Measurements from ENCODE around the gene TBCB.

DNA sequence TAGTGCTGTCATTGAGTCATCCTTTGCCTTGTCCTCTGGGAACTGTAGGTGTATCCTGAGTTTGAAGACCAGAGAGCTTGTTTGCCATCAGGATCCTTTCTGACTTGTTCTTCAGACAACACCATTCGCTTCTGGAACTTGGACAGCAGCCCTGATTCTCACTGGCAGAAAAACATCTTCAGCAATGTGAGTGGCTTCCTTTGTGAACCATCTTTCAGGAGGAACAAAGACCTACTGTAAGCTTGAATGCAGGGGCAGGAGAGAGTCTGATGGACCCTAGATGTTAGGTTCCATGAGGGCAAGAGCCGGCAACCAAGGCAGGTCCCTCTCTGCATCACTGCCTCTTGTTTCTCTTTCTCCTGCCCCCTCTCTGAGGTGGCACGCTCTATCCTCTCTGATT is 33.9 kb upstream of the TBCB start:
- TF ChIP-seq, protein P1, sequence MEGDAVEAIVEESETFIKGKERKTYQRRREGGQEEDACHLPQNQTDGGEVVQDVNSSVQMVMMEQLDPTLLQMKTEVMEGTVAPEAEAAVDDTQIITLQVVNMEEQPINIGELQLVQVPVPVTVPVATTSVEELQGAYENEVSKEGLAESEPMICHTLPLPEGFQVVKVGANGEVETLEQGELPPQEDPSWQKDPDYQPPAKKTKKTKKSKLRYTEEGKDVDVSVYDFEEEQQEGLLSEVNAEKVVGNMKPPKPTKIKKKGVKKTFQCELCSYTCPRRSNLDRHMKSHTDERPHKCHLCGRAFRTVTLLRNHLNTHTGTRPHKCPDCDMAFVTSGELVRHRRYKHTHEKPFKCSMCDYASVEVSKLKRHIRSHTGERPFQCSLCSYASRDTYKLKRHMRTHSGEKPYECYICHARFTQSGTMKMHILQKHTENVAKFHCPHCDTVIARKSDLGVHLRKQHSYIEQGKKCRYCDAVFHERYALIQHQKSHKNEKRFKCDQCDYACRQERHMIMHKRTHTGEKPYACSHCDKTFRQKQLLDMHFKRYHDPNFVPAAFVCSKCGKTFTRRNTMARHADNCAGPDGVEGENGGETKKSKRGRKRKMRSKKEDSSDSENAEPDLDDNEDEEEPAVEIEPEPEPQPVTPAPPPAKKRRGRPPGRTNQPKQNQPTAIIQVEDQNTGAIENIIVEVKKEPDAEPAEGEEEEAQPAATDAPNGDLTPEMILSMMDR (IDR thresholded peaks at IDR 0.05), result no peak
- TF ChIP-seq ZFP36 (IDR thresholded peaks at IDR 0.05; ENCODE audit: borderline replicate concordance, partially characterized antibody) (no peak), POLR2A (IDR thresholded peaks at IDR 0.05; ENCODE audit: low read length) (no peak), HEYL (CRISPR knock-in tag; IDR thresholded peaks at IDR 0.05) (no peak), EP300 (IDR thresholded peaks at IDR 0.05) (no peak), SREBF2 (IDR thresholded peaks at IDR 0.05) (no peak), TP53 (CRISPR knock-in tag; IDR thresholded peaks at IDR 0.05) (no peak), HOXB5 (CRISPR knock-in tag; IDR thresholded peaks at IDR 0.05) (no peak), PHF8 (IDR thresholded peaks at IDR 0.05; ENCODE audit: borderline replicate concordance, low read depth) (no peak)
- TF ChIP-seq, protein P2, sequence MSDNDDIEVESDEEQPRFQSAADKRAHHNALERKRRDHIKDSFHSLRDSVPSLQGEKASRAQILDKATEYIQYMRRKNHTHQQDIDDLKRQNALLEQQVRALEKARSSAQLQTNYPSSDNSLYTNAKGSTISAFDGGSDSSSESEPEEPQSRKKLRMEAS (IDR thresholded peaks at IDR 0.05), result no peak

All from A549 (cell line).